HL-60 (cell line): Measurements from ENCODE around the gene MAFG.

ENCODE experiments used
- POLR2AphosphoS5 ChIP-seq: IDR thresholded peaks from 2 replicates; pipeline ENCODE4 v1.6.1; 2012; ENCODE audit warnings: low read depth
- TF ChIP-seq, protein P1 (sequence below): IDR thresholded peaks from one replicate; pipeline ENCODE4 v1.5.1; 2011; ENCODE audit warnings: low read length, control low read depth, inconsistent platforms; ENCODE audit not compliant: insufficient read depth
- TF ChIP-seq, protein P2 (sequence below): IDR thresholded peaks from 2 replicates; pipeline ENCODE4 v1.6.1; 2012; ENCODE audit warnings: low read depth; ENCODE audit not compliant: insufficient replicate concordance

DNA sequence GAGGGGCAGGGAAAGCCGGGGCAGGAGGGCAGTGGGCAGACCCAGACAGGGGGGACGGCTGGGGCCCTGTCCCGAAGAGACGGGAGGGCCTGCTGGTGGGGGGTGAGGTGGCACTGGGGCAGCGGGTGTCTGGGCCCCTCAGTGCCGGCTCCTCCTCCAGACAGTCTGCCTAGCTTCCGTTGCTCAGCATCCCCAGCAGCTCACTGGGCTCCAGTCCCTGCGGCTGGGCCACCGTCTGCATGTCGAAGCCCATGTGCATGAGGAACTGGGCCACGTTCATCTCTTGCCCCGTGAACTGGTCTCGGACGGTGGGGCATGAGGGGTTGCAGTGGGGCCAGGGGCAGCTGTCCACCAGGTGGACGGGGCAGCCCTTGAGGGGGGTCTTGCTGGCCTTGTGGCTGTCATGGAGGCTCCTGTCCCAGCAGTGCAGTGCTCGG is 25.3 kb upstream of the MAFG start:
- TF ChIP-seq, protein P1, sequence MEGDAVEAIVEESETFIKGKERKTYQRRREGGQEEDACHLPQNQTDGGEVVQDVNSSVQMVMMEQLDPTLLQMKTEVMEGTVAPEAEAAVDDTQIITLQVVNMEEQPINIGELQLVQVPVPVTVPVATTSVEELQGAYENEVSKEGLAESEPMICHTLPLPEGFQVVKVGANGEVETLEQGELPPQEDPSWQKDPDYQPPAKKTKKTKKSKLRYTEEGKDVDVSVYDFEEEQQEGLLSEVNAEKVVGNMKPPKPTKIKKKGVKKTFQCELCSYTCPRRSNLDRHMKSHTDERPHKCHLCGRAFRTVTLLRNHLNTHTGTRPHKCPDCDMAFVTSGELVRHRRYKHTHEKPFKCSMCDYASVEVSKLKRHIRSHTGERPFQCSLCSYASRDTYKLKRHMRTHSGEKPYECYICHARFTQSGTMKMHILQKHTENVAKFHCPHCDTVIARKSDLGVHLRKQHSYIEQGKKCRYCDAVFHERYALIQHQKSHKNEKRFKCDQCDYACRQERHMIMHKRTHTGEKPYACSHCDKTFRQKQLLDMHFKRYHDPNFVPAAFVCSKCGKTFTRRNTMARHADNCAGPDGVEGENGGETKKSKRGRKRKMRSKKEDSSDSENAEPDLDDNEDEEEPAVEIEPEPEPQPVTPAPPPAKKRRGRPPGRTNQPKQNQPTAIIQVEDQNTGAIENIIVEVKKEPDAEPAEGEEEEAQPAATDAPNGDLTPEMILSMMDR: no peak
- TF ChIP-seq, protein P2, sequence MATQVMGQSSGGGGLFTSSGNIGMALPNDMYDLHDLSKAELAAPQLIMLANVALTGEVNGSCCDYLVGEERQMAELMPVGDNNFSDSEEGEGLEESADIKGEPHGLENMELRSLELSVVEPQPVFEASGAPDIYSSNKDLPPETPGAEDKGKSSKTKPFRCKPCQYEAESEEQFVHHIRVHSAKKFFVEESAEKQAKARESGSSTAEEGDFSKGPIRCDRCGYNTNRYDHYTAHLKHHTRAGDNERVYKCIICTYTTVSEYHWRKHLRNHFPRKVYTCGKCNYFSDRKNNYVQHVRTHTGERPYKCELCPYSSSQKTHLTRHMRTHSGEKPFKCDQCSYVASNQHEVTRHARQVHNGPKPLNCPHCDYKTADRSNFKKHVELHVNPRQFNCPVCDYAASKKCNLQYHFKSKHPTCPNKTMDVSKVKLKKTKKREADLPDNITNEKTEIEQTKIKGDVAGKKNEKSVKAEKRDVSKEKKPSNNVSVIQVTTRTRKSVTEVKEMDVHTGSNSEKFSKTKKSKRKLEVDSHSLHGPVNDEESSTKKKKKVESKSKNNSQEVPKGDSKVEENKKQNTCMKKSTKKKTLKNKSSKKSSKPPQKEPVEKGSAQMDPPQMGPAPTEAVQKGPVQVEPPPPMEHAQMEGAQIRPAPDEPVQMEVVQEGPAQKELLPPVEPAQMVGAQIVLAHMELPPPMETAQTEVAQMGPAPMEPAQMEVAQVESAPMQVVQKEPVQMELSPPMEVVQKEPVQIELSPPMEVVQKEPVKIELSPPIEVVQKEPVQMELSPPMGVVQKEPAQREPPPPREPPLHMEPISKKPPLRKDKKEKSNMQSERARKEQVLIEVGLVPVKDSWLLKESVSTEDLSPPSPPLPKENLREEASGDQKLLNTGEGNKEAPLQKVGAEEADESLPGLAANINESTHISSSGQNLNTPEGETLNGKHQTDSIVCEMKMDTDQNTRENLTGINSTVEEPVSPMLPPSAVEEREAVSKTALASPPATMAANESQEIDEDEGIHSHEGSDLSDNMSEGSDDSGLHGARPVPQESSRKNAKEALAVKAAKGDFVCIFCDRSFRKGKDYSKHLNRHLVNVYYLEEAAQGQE: no peak
- TF ChIP-seq POLR2AphosphoS5: no peak
